T-helper 22 cell (primary cell): Measurements from ENCODE around the gene AGO1.
A peak's percentile ranks its signal among the peaks of the same experiment; 100 is the strongest.
"Not testable (repeated sequence)": the region's sequence is repeated elsewhere in the genome, so short reads cannot be mapped to it uniquely, and the experiment has no call there.

Experiments
- DNase-seq: peaks from one replicate; pipeline ENCODE4 v3.0.0-alpha.2; 2020; ENCODE audit warnings: low read depth

AGO1 gene

DNA sequence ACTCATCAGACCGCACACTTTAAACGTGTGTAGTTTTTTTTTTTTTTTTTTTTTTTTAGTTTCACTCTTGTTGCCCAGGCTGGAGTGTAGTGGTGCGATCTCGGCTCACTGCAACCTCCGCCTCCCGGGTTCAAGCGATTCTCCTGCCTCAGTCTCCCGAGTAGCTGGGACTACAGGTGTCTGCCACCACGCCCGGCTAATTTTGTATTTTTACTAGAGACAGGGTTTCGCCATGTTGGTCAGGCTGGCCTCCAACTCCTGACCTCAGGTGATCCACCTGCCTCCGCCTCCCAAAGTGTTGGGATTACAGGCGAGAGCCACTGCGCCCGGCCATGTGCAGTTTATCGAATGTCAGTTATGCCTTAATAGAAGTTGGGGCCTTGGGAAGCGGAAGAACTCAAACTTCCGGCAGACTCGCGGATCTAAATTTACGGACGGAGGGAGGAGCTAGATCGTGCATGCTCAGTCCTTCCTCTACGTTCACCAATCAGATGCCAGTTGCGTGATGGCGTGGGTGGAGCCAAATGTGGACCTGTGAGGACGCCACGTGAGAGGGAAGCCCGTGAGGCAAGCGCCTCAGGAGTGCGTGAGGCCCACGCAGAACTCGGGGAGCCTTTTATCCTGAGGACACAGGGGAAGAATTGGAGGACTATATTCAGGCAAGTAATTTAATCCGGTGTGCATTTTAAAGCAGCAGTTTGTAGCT is 13.6 kb upstream of the AGO1 start:
- not testable (repeated sequence) for DNase-seq

DNA sequence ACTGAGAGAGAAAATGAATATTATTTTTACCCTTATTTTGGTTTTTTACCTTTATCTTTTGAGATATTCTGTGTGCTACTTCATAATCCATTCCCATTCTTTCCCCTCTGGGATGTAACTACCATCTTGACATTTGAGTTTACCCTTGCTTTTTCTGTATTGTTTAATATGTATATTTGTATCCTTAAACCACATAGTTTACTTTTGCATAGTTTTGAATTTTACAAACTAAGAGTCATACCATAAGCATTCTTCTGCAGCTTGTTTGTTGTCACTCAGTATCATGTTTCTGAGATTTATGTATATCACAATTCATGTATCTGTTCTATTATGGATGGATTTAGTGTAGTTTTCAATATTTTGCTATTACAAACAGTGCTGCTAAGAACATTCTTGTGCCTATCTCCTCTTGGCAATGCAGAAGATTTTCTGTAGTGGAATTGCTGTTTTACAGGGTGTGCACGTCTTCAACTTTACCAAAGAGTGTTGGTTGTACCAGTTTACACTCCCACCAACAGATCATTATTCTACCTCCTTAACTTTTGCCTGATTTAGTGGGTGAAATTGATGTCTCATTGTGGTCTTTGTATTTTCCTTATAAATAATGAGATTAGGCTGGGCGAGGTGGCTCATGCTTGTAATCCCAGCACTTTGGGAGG is 12.2 kb upstream of the AGO1 start:
- DNase-seq = no peak

DNA sequence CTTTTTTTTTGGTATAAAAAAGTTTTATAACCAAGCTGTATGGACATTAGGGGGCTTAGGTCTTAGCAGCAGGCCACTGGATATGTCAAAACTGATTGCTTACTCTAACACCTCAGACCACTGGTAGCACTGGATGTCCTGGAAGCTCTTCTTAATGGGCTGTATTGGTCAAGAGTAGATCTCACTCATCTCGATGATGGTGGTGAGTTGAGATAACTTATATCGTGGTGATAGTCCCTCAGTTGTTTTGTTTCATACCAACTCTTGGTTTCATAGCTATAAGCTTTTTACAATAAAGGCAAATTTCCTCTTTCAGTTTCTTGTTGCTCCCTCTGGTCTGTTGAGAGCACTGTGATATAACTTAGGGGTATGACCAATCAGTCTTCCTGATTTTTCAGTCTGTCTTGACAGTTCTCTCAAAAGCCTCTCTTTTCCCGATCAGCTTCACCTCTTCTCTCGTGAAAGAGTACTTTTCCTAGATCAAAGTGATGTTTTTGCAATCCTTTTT is 9.7 kb upstream of the AGO1 start:
- DNase-seq = no peak

DNA sequence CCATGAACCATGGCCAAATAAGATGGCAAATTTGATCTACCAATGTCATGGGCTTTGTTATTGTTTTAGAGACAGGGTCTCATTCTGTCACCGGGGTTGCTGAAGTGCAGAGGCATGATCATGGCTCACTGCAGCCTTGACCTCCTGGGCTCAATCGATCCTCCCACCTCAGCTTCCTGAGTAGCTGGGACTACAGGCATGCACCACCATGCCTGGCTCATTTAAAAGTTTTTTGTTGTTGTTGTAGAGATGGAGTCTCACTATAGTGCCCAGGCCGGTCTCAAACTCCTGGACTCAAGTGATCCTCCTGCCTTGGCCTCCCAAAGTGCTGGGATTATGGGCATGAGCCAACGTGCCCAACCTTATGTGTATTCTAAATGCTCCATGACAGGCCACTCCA is 8.9 kb upstream of the AGO1 start:
- DNase-seq = not testable (repeated sequence)

DNA sequence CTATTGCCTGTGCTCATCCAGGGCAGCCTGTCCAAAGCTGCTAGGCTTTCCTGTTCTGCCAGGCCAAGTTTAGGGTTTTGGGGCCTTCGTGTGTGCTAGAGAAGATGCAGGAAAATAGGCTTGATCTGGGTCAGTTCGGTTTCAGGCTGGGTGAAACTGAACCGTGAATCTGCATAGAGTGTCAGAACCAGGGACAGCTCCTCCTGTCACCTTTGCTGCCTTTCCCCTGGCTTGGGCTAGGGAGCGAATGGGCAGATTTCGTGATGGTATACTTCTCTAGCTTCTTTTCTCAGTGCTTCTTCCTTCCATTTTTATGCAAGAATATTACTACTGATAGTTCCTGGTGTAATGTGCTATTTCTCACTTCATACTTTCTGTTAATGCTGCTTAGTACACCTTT is 6.0 kb upstream of the AGO1 start:
- no peak for DNase-seq

DNA sequence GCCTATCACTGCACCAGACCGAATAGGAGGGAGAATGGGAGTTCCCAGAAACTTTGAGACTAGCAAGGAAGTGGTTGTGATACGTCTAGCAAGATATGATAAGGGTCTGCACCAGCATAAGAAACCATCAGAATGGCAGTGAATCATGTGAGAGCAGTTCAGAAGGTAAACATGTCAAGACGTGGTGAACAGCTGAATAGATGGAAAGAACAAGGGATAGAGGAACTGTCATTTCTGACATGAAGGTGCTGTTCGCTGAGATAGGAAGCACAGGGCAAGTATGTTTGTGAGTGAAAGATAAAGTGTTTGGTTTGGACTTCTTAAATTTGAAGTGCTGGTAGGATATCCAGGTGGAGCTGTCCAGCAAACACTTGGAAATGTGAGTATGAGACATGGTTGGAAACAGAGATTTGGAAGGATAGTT is 1.1 kb upstream of the AGO1 start:
- no peak for DNase-seq

DNA sequence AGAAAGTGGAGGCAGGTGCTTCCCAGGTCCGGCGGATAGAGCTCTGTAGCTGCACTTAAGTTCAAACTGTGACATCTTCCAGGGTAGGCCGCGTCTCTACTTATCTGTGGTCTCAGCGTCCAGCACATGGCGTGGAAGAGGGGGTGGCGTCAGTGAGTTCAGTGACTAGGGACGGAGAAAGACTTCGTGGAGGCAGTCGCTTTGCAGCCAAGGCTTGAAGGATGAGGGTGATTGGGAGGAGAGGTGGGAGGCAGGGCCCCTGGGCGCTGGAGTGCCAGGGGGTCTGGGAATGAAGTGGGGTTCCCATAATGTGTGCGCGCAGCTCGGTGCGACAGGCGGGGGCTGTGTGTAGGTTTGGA is 444 bp upstream of the AGO1 start:
- DNase-seq = no peak

DNA sequence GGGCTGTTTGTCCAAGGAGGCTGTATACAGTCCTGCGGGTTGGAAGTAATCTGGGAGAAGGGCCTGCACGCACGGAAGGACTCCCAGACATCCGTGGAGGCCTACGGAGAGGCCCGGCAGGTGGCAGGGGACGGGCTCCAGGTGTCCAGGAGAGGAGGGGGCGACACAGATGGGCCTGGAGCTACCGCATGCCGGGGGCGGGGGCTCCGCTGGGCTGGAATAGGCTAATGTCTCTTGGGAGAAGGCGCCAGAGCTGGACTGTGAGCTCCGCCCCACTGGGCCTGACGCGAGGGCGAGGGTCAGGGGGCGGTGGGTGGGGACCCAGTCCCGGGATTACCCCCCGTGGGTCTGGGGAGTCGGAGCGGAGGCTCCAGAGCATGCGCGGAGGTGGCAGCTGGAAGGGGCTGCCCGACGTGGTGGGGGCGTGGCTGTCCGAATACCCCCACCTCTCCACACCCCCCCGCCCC is 659 bp downstream of the AGO1 start:
- peak; percentile 53 for DNase-seq

DNA sequence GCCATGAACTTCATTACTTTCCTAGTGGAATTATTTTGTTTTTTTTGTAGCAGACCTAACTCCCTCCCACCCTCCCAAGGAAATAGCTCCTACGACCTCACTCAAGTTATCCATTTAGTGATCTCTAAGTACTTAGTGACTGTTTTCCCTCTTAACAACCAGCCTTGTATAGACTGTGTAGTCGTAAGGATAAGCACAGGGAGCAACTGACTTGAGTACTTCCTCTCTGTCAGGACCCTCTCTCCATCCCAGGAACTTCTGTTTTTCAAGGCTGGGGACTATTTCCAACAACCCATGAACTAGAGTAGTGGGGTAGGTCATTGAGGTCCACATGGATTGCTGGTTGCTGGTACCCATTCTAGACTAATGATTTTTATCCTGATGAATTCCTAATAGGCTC is 1.9 kb downstream of the AGO1 start:
- DNase-seq = no peak

DNA sequence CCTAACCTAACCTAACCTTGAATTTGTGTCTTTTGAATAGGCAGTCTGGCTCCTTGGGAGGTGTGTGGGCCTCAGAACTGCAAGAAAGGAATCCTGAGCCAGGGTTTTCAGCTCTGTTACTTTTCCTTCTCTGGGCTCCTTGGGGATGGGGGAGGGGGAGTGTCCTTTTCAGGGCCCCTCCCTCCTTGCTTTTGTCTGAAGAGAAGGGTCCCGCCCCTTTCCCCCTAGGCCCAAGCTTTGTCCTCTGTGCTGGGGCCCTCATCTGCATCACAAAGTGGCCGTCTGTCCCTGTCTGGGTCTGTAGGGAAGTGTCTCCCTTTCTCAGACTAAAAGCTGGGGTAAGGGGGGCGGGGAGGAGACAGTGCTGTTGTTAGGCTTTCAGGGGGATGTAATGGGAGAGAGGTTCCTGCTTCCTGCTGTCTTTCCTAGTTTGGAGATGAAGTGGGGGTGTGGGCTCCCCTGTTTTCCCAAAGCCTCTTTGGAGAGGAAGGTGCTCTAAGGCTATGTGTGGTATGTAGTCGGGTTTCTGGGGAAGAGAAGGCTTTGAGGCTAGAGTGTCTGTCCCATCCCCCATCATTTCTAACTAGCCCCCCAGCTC is 3.1 kb downstream of the AGO1 start:
- no peak for DNase-seq

DNA sequence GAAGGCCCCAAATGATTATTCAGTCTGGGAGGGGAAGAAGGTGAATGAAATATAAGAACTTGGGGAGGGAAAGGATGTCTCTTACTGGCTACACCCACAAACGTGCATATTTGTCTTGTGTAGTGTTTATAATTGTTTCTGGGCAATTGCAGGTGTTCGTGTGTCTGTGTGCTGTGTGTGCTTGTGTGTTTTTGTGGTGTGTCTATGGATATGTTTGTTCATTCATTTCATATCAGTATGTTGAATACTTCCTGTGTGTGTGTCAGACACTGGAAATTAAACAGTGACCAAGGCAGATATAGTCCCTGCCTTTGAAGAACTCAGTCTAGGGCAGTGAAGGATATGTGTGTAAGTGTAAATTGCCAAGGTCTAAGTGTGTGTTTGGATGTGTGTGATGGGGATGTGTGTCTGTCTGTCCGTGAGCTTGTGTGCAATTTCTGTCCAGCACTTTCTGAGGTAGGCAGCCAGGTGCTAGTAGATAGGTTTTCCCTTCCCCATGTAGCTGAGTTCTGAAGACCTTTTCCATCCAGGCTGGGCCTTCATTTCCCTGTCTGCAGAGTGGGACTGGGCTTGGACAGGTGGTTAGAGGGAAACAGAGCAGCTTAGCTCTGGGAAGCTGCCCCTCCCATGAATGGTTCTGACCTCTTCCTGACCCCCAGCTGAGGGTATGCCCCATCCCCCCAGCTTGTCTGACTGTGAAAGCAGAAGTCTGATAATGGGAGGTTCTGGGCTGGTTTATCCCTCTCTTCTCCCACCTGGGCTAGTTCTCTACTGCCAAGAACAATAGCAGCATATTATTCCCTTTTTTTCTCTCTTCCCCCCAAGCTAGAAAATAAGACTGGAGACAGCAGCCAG is 3.8 kb downstream of the AGO1 start:
- DNase-seq = no peak

DNA sequence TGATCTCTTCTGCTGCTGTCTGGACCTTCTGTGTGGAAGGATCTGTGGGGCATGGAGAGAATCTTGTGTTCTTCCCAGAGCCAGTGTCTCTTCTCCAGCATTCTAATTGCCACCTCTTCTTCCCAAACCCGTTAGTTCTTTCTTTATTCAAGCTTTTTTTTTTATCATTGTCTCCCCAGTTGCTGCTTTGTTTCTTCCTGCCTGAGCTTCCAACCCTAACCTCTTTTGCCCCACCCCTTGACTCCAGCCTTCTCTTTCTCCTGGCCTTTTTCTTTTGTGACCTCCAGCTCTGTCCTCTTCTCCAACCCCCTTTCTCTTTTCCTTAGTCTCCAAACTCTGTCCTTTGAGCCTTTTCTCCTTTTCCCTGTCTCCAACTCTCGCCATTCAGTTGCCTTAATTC is 4.5 kb downstream of the AGO1 start:
- no peak for DNase-seq

DNA sequence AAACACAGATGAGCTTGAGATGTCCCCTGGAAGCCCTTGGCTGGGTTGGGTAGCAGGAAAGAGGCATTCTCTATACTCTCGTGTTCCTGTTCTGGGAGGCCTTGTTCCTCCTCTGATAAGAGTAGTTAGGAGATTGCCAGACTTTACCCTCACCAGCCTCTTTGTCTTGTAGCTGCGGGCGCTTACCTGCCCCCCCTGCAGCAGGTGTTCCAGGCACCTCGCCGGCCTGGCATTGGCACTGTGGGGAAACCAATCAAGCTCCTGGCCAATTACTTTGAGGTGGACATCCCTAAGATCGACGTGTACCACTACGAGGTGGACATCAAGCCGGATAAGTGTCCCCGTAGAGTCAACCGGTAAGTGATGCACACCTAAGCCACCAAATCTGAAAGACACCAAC is 5.2 kb downstream of the AGO1 start:
- DNase-seq = no peak

DNA sequence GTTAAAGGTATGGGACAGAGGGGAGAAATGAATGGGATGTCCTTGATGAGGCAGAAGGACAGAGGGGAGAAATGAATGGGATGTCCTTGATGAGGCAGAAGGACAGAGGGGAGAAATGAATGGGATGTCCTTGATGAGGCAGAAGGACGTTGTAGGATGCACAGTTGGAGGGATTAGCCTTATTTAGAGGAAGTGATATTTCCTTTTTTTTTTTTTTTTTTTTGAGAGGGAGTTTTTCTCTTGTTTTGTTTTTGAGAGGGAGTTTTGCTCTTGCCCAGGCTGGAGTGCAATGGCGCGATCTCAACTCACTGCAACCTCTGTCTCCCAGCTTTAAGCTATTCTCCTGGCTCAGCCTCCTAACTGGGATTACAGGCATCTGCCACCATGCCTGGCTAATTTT is 6.0 kb downstream of the AGO1 start:
- not testable (repeated sequence) for DNase-seq

DNA sequence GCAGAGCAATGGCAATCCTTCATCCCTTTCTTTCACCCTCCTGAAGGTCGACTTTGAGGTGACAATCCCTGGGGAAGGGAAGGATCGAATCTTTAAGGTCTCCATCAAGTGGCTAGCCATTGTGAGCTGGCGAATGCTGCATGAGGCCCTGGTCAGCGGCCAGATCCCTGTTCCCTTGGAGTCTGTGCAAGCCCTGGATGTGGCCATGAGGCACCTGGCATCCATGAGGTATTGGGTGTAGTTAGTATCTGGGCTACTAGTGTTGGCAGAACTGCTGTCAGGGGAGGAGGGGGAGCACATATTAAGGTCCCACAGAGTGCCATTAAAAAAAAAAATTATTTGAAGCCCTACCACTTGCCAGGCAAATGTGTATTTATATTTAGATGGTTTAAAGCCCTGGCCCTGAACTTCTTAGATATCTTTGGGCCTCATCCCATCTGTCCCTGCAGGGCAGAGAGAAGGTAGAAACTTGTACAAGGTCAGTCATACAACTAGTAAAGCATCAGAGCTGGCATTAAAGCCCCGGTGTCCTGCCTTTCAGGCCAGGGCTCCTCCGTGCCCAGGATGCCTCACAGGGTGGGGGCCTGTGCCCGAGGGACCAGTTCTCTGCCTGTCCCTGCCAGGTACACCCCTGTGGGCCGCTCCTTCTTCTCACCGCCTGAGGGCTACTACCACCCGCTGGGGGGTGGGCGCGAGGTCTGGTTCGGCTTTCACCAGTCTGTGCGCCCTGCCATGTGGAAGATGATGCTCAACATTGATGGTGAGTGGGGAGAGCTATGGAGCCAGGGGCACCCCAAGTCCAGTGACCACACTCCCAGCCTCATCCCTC is 10.3 kb downstream of the AGO1 start:
- no peak for DNase-seq

DNA sequence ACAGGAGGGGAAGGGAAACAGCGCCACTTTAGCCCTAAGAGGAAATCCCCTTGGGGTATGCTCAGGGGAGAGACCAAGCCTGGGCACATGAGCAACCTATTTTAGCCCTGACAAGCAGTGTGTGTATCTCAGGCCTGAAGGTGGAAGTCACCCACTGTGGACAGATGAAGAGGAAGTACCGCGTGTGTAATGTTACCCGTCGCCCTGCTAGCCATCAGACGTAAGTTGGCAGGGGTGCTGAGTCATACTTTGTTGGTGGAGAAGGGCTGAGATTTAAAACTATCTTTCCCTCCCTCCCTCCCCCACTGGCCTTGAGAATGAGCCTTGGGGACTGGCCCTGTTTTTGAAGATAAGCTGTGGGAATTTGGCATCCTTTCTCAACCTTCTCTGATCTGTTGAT is 11.2 kb downstream of the AGO1 start:
- DNase-seq = no peak

DNA sequence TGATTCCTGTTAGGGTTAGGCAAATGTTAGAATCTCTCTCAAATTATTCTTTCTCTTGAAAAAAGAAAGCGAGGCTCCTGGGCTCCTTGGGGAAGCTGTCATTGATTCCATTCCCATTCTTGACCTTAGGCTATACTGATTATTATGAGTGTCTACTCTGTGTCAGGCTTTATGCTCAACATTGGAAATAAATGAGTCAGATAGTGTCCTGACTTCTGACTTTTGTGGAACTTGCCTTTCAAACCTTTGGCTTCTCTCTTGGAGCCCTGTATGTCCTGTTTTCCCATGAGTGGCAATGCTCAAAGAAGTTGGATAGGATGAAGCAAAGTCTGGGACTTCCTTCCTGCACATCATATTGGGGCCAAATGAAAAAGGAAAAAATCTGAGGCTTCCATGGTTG is 11.6 kb downstream of the AGO1 start:
- no peak for DNase-seq

DNA sequence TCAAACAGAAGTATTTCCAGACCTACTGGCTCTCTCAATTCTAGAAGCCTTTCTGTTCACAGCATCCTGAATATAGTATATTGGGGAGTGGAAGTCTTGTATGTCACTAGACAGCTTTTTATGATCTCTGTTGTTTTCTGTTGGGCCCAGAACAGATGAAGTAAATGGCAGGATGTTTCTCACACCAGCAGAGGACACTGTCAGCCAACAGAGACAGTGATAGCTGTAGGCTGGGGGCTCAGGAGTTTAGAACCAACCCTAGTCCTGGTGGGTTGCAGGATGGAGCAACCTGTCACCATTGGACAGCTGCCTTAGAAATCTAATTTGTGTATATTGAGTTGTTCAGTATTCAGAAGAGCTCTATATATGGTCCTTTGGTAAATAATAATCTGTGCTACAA is 16.9 kb downstream of the AGO1 start:
- DNase-seq = no peak

DNA sequence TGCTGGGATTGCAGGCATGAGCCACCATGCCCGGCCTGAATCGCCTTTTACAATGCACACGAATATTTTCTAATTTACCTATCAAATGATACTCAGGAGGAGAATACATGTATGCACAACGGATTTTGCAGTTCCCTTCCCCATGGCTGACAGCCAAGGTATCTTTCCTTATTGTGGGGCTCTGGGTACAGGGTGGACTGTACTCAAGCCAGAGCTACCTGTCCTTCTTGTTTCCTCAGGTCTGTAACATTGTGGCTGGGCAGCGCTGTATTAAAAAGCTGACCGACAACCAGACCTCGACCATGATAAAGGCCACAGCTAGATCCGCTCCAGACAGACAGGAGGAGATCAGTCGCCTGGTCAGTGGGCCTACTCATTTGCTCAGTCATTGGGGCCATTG is 18.2 kb downstream of the AGO1 start:
- DNase-seq = no peak

DNA sequence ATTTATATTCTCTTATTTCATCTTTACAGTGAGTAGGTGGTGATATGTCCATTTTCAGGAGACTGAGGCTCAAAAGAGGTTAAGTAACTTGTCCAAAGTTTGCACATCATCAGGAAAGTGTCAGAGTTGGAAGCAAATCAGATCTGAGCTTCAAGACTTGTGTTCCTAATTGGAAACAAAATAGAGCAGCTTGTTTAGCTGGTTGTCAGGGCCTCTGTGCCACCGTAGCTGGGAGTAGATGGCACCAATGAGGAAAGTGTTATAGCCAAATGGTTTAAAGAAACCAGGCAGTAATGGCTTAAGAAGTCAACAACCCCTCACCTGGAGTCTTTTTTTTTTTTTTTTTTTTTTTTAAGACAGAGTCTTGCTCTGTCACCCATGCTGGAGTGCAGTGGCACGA is 19.7 kb downstream of the AGO1 start:
- no peak for DNase-seq

DNA sequence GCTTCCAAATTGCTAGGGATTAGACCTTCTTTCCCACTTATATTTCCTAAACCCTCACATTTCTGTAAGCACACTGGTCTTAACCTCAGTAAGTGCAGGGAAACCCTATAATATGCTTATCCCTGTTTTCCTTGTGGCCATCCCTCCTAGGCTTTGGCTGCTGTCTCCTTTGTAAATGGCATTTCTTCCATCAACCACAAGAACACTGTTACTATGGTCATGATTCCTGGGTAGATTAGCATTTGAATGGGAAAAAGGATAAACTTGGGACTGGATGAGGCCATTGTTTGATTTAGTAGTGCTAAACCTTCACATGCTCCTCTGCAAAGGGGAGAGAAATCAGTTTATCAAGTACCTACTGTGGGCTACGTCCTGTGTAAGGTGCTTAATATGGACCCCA is 31.7 kb downstream of the AGO1 start:
- DNase-seq = no peak

DNA sequence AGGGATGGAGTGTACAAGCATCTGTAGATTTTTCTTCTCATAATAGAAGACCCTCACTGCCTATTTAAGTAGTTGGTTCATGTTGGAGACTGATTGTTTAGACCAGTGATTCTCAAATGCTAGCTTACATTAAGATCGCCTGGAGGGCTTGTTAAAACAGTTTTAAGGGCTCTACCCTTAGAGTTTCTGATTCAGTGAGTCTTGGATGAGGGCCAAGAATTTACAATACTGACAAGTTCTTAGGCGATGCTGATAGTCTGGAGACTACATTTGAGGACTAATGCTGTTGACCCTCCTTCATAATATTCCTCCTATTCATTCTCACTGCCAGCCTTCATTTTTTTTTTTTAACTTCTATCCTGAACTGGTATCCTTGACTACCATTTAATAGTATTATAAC is 32.7 kb downstream of the AGO1 start:
- no peak for DNase-seq
